Spleen (tissue), 11 donors: ENCODE measurements around the gene NCBP2. TPM values are rescaled to one million over a fixed set of nuclear protein-coding genes. Genes with fewer than 3 reads are reported as not detected.
"Not testable (repeated sequence)": the region's sequence is repeated elsewhere in the genome, so short reads cannot be mapped to it uniquely, and the experiment has no call there.

ENCODE experiments used
- DNase-seq: peaks from one replicate; pipeline ENCODE4 v3.0.0-alpha.2; 2020
- H3K27ac ChIP-seq, 8 donors: fragments of 200-600 bp; sonication (generic) in 7 of 8; 1 replicate in 4 of 8; 2 replicates in 4 of 8; pipeline versions ENCODE4 v1.5.0 to v1.8.0; 2016 to 2021; ENCODE audit warnings: inconsistent platforms in 4 of 8, mild to moderate bottlenecking in 4 of 8, moderate library complexity in 1 of 8
- H3K27me3 ChIP-seq, 7 donors: fragments of 200-600 bp; sonication (generic) in 6 of 7; replicated peaks in 1 of 7; 1 replicate in 4 of 7; 2 replicates in 3 of 7; pipeline versions ENCODE4 v1.5.0 to v1.8.0; 2016 to 2021; ENCODE audit warnings: inconsistent platforms in 3 of 7, mild to moderate bottlenecking in 1 of 7
- H3K36me3 ChIP-seq, 6 donors: fragments of 200-600 bp; sonication (generic) in 5 of 6; 1 replicate in 4 of 6; 2 replicates in 2 of 6; pipeline versions ENCODE4 v1.5.0 to v1.8.0; 2016 to 2021; ENCODE audit warnings: inconsistent platforms in 2 of 6
- H3K4me1 ChIP-seq, 6 donors: fragments of 200-600 bp; sonication (generic) in 5 of 6; 1 replicate in 3 of 6; 2 replicates in 3 of 6; pipeline versions ENCODE4 v1.5.0 to v1.8.0; 2016 to 2021; ENCODE audit warnings: inconsistent platforms in 3 of 6
- H3K4me3 ChIP-seq, 8 donors: fragments of 200-600 bp; sonication (generic) in 7 of 8; 1 replicate in 4 of 8; 2 replicates in 4 of 8; pipeline versions ENCODE4 v1.5.0 to v1.8.0; 2016 to 2021; ENCODE audit warnings: inconsistent platforms in 4 of 8, mild to moderate bottlenecking in 4 of 8, moderate library complexity in 2 of 8
- H3K9me3 ChIP-seq, 8 donors: fragments of 200-600 bp; sonication (generic) in 7 of 8; 1 replicate in 4 of 8; 2 replicates in 4 of 8; pipeline versions ENCODE4 v1.5.0 to v1.8.0; 2016 to 2021; ENCODE audit warnings: inconsistent platforms in 4 of 8
- POLR2A ChIP-seq, 3 donors: fragments of 450-650 bp; IDR thresholded peaks; one replicate each; pipeline ENCODE4 v1.5.1; 2017; ENCODE audit warnings: antibody characterized with exemption in 3 of 3, mild to moderate bottlenecking in 1 of 3
- POLR2AphosphoS5 ChIP-seq, 3 donors: sonication (generic); formaldehyde crosslinking; IDR thresholded peaks; one replicate each; pipeline ENCODE4 v1.5.1; 2017; ENCODE audit warnings: antibody characterized with exemption in 3 of 3
- WGBS, 5 donors: extraction: QIAGEN DNeasy Blood & Tissue Kit in 3 of 5; methylation state at CpG; one replicate each; pipeline versions ENCODE4 v1.1.5 to v1.1.7; 2013 to 2018; 5-methylcytosine and 5-hydroxymethylcytosine counted together
- intact Hi-C: fragments of 100-400 bp; cut with DNase I; formaldehyde crosslinking; loops from one replicate; pipeline ENCODE4 v1.15.0; 2023; ENCODE audit warnings: low total_unique reads
- polyA plus RNA-seq, 3 donors: library from polyadenylated mRNA; stranded (reverse); fragments of 200-250 nt; gene quantifications; one replicate each; pipeline ENCODE4 v1.2.1, GENCODE V29; 2013
- total RNA-seq, 7 donors: library from RNA; depleted of rRNA in 3 of 7; stranded (reverse); fragments of >200 nt in 3 of 7; fragmentation: NEBNext Ultra II Directional in 4 of 7; extraction: Animal tissue kit (Norgen Biotek cat#: 25700) in 4 of 7; gene quantifications; one replicate each; pipeline versions ENCODE4 v1.1.0 to v1.2.1, GENCODE V29; 2016 to 2021
- TF ChIP-seq, protein P1 (sequence below), 11 experiments: fragments of 200-600 bp in 7 of 11; fragments of 450-650 bp in 4 of 11; sonication (generic) in 4 of 11; IDR thresholded peaks in 8 of 11; conservative IDR thresholded peaks in 3 of 11; 1 replicate in 7 of 11; 2 replicates in 4 of 11; pipeline versions ENCODE4 v1.4.0 to v1.8.0; 2016 to 2021; ENCODE audit warnings: antibody characterized with exemption in 11 of 11, inconsistent platforms in 4 of 11, mild to moderate bottlenecking in 1 of 11
- donor health status: healthy with polysubstance abuse.
- donor health status: DM: no; HTN: no; CAD: no; lungs with moderate emphysema.
- donor health status: DM: no; HTN: no; CAD: no.
- donor health status: Bipolar disorder and iron deficiency.
- donor health status: healthy.
- donor health status: DM: no; HTN: no; CAD: no.
- donor health status: DM: yes; HTN: yes; CAD: no.

Gene NCBP2
- total and polyA plus RNA-seq, 10 donors = 44.6 to 61.1 (median 49.9) TPM

GRCh38 chr3:196947136-196947859, 5.0 kb upstream of the NCBP2 start:
- Histone ChIP-seq H3K4me1 (peaks cover 8 to 24% (median 17%) of the 10 kb centered on the region in 6 donors), H3K36me3 (peaks cover 0 to 23% (median 3%) of the 10 kb centered on the region in 6 donors), H3K27me3 (no peaks in the 10 kb centered on the region), H3K9me3 (no peaks in the 10 kb centered on the region), H3K27ac (no peak overlapping the region), H3K4me3 (no peak overlapping the region)
- intact Hi-C loops = loop anchor here (10.0 kb wide), 1 partner anchor 82 kb away; the partner anchor contains the start of gene SENP5
- no peak for DNase-seq
- WGBS, 5 donors = 75 to 91% (median 78%) methylated on average over 8 to 10 of the region's 10 CpGs
- TF ChIP-seq POLR2A (IDR thresholded peaks at IDR 0.05) = no peak

GRCh38 chr3:196944037-196944790, 1.9 kb upstream of the NCBP2 start:
- DNase-seq, H3K27me3 ChIP-seq, H3K27ac ChIP-seq, H3K9me3 ChIP-seq: not testable (repeated sequence)
- Histone ChIP-seq H3K4me3 (peak overlapping the region in 2 of 8 donors; percentile 87 to 100), H3K36me3 (peaks cover 0 to 29% (median 6%) of the 10 kb centered on the region in 6 donors), H3K4me1 (peaks cover 23 to 53% (median 44%) of the 10 kb centered on the region in 6 donors)
- WGBS, 5 donors = 80 to 86% (median 83%) methylated on average over 13 to 14 of the region's 14 CpGs
- intact Hi-C loops = loop anchor here (10.0 kb wide), 1 partner anchor 79 kb away; the partner anchor contains the start of gene SENP5

- TF ChIP-seq, protein P1, sequence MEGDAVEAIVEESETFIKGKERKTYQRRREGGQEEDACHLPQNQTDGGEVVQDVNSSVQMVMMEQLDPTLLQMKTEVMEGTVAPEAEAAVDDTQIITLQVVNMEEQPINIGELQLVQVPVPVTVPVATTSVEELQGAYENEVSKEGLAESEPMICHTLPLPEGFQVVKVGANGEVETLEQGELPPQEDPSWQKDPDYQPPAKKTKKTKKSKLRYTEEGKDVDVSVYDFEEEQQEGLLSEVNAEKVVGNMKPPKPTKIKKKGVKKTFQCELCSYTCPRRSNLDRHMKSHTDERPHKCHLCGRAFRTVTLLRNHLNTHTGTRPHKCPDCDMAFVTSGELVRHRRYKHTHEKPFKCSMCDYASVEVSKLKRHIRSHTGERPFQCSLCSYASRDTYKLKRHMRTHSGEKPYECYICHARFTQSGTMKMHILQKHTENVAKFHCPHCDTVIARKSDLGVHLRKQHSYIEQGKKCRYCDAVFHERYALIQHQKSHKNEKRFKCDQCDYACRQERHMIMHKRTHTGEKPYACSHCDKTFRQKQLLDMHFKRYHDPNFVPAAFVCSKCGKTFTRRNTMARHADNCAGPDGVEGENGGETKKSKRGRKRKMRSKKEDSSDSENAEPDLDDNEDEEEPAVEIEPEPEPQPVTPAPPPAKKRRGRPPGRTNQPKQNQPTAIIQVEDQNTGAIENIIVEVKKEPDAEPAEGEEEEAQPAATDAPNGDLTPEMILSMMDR (IDR thresholded peaks at IDR 0.05 in 8 of 11, conservative IDR thresholded peaks at IDR 0.05 in 3 of 11) = no peak
- TF ChIP-seq POLR2AphosphoS5 (IDR thresholded peaks at IDR 0.05) (no peak), POLR2A (IDR thresholded peaks at IDR 0.05) (no peak)
- H3K36me3 ChIP-seq = peaks cover 0 to 42% (median 16%) of the 10 kb centered on the region in 6 donors
- H3K4me1 ChIP-seq = peaks cover 23 to 58% (median 45%) of the 10 kb centered on the region in 6 donors
- peak overlapping the region; percentile 91 to 96 (median 94) for H3K27ac ChIP-seq
- H3K4me3 ChIP-seq = peak overlapping the region; percentile 87 to 100 (median 100)
- no peaks in the 10 kb centered on the region for H3K27me3 ChIP-seq
- 0 to 1% (median 0%) methylated on average over 9 to 25 of the region's 25 CpGs for whole genome bisulfite sequencing, 5 donors
- intact Hi-C loops = loop anchor here (10.0 kb wide), 1 partner anchor 78 kb away; the partner anchor contains the start of gene SENP5
- DNase-seq = no peak
- H3K9me3 ChIP-seq = no peaks in the 10 kb centered on the region
These were observed 568 bp upstream of the NCBP2 start for GRCh38 chr3:196942915-196943277.

DNA sequence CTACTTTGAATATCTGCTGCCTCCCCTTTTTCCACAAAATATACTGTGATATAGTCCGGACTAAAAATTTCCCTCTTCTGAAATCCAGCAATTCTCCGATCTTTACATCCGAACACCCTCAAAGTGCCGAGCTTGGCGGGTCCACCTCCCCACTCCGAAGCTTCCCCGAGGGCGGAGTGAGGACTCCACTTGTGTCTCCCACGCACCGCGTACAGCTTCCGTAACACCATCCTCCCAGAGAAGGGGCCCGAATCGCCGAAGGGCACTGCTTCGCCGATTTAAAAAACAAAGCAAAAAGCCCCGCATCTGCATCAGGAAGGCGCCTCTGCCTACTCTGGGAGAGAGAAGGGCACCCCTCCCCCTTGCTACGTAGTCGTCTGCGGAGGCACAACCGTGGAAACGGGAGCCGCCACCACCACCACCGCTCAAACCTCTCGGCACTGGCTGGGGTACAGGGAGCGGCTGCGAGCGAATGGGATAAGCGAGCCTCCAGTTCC, 551 bp downstream of the NCBP2 start:
- no peaks in the 10 kb centered on the region for H3K27me3 ChIP-seq
- H3K36me3 ChIP-seq = peaks cover 0 to 45% (median 27%) of the 10 kb centered on the region in 6 donors
- H3K4me3 ChIP-seq = peak overlapping the region; percentile 87 to 100 (median 100)
- H3K27ac ChIP-seq = peak overlapping the region; percentile 91 to 96 (median 94)
- no peaks in the 10 kb centered on the region for H3K9me3 ChIP-seq
- 0% methylated on average over 20 to 31 of the region's 31 CpGs for WGBS, 5 donors
- peak; percentile 86 for DNase-seq
- intact Hi-C loops = loop anchor here (10.0 kb wide), 1 partner anchor 77 kb away; the partner anchor contains the start of gene SENP5
- H3K4me1 ChIP-seq = peaks cover 23 to 58% (median 45%) of the 10 kb centered on the region in 6 donors
- TF ChIP-seq POLR2A (IDR thresholded peaks at IDR 0.05) (no peak), POLR2AphosphoS5 (IDR thresholded peaks at IDR 0.05) (no peak)
- TF ChIP-seq, protein P1 (IDR thresholded peaks at IDR 0.05 in 8 of 11, conservative IDR thresholded peaks at IDR 0.05 in 3 of 11) = no peak
